H1 (cell line): Measurements from ENCODE around the gene PLEKHM3. TPM values are rescaled to one million over a fixed set of nuclear protein-coding genes. Genes with fewer than 3 reads are reported as not detected.

Experiments
- CTCF ChIA-PET: fragments of 300-600 bp; sonication (Branson Sonifier 250); formaldehyde crosslinking; loops from one replicate; lab custom pipeline; 2021; ENCODE audit not compliant: partially characterized antibody; lab: Charles Lee
- POLR2A ChIA-PET: fragments of 300-600 bp; sonication (Branson Sonifier 250); formaldehyde crosslinking; loops from one replicate; lab custom pipeline; 2021; ENCODE audit warnings: inconsistent platforms; ENCODE audit not compliant: partially characterized antibody; lab: Charles Lee
- DNase-seq, 2 experiments: peaks; one replicate each; pipeline versions ENCODE4 v3.0.0 to v3.0.0-alpha.2; 2010 to 2022; ENCODE audit warnings: low spot score in 2 of 2, low read depth in 1 of 2, mixed read lengths in 1 of 2
- FAIRE-seq: peaks from 2 replicates; lab custom pipeline; 2011; peaks lifted over from hg19 to GRCh38; lab: Jason Lieb, UNC
- H2AFZ ChIP-seq: 2 replicates; pipeline ENCODE4 v1.8.1; 2012; ENCODE audit warnings: low read length, inconsistent platforms
- H2AK5ac ChIP-seq: 2 replicates; pipeline ENCODE4 v1.6.1; 2013; ENCODE audit warnings: low read depth, low read length
- H2BK120ac ChIP-seq: replicated peaks from 2 replicates; pipeline ENCODE3; 2013; ENCODE audit warnings: low read depth, low read length, inconsistent platforms
- H2BK12ac ChIP-seq: 2 replicates; pipeline ENCODE4 v1.6.1; 2013; ENCODE audit warnings: low read depth, low read length
- H2BK15ac ChIP-seq: 2 replicates; pipeline ENCODE4 v1.6.1; 2013; ENCODE audit warnings: low read length
- H2BK20ac ChIP-seq: 2 replicates; pipeline ENCODE4 v1.6.1; 2013; ENCODE audit warnings: low read length
- H2BK5ac ChIP-seq: 2 replicates; pipeline ENCODE4 v1.6.1; 2013; ENCODE audit warnings: low read depth, low read length
- H3K14ac ChIP-seq: 2 replicates; pipeline ENCODE4 v1.6.1; 2013; ENCODE audit warnings: inconsistent platforms; ENCODE audit not compliant: insufficient read length
- H3K18ac ChIP-seq: 2 replicates; pipeline ENCODE4 v1.6.1; 2013; ENCODE audit warnings: low read length; ENCODE audit errors: extremely low read depth
- H3K23ac ChIP-seq: 2 replicates; pipeline ENCODE4 v1.6.1; 2013; ENCODE audit warnings: inconsistent platforms; ENCODE audit not compliant: insufficient read length
- H3K23me2 ChIP-seq: 2 replicates; pipeline ENCODE4 v1.6.1; 2013; ENCODE audit warnings: low read depth, low read length
- H3K27ac ChIP-seq: 2 replicates; pipeline ENCODE4 v1.6.1; 2011; ENCODE audit warnings: low read depth, low read length, inconsistent platforms
- H3K27me3 ChIP-seq, 4 experiments: replicated peaks in 1 of 4; 1 replicate in 1 of 4; 2 replicates in 3 of 4; pipeline versions ENCODE4 v1.6.1 to v1.8.1; 2011 to 2013; ENCODE audit warnings: low read length in 3 of 4, mild to moderate bottlenecking in 3 of 4, inconsistent platforms in 2 of 4, mixed read lengths in 2 of 4, moderate library complexity in 1 of 4; ENCODE audit not compliant: control insufficient read depth in 3 of 4, insufficient read depth in 3 of 4; ENCODE audit errors: extremely low read depth in 1 of 4
- H3K36me3 ChIP-seq, 4 experiments: 2 replicates each; pipeline versions ENCODE4 v1.6.1 to v1.8.1; 2011 to 2013; ENCODE audit warnings: mild to moderate bottlenecking in 4 of 4, low read length in 3 of 4, moderate library complexity in 2 of 4, control low read depth in 1 of 4, inconsistent platforms in 1 of 4; ENCODE audit not compliant: insufficient read depth in 4 of 4, control insufficient read depth in 2 of 4
- H3K4ac ChIP-seq: replicated peaks from 2 replicates; pipeline ENCODE3; 2013; ENCODE audit warnings: low read length, low read depth, mixed read lengths, inconsistent platforms; ENCODE audit not compliant: insufficient read length
- H3K4me1 ChIP-seq, 4 experiments: replicated peaks in 1 of 4; 1 replicate in 1 of 4; 2 replicates in 3 of 4; pipeline versions ENCODE4 v1.6.1 to v1.8.1; 2011 to 2013; ENCODE audit warnings: low read length in 3 of 4, inconsistent platforms in 2 of 4, mixed read lengths in 1 of 4; ENCODE audit not compliant: insufficient read depth in 4 of 4, control insufficient read depth in 3 of 4
- H3K4me2 ChIP-seq, 2 experiments: 2 replicates each; pipeline versions ENCODE4 v1.6.1 to v1.8.1; 2011 to 2013; ENCODE audit warnings: low read depth in 2 of 2, low read length in 2 of 2, control low read depth in 1 of 2, inconsistent platforms in 1 of 2, mild to moderate bottlenecking in 1 of 2; ENCODE audit not compliant: insufficient read depth in 1 of 2
- H3K4me3 ChIP-seq, 4 experiments: fragments of 200-600, 300-600 bp in 1 of 4; sonication (generic), shearing (Covaris generic), sonication (Bioruptor Twin) in 1 of 4; 2 replicates each; pipeline versions ENCODE4 v1.5.1 to v1.8.1; 2011 to 2016; ENCODE audit warnings: low read length in 4 of 4, low read depth in 3 of 4, control low read depth in 2 of 4, inconsistent platforms in 2 of 4, mild to moderate bottlenecking in 2 of 4, mixed read lengths in 1 of 4, moderate library complexity in 1 of 4; ENCODE audit not compliant: insufficient read depth in 2 of 4; ENCODE audit errors: extremely low read depth in 1 of 4
- H3K56ac ChIP-seq: replicated peaks from 2 replicates; pipeline ENCODE3; 2013; ENCODE audit warnings: low read depth, mild to moderate bottlenecking, mixed read lengths, low read length, inconsistent platforms; ENCODE audit not compliant: insufficient read length
- H3K79me1 ChIP-seq: 2 replicates; pipeline ENCODE4 v1.6.1; 2013; ENCODE audit warnings: low read depth, low read length, control low read depth
- H3K79me2 ChIP-seq, 2 experiments: 2 replicates each; pipeline versions ENCODE4 v1.6.1 to v1.8.1; 2012 to 2013; ENCODE audit warnings: low read length in 2 of 2, mild to moderate bottlenecking in 2 of 2, inconsistent platforms in 1 of 2; ENCODE audit not compliant: insufficient read depth in 2 of 2, control insufficient read depth in 1 of 2
- H3K9ac ChIP-seq, 4 experiments: replicated peaks in 1 of 4; 1 replicate in 1 of 4; 2 replicates in 3 of 4; pipeline versions ENCODE4 v1.6.1 to v1.8.1; 2011 to 2013; ENCODE audit warnings: low read depth in 3 of 4, low read length in 3 of 4, control low read depth in 2 of 4, mild to moderate bottlenecking in 2 of 4, moderate library complexity in 2 of 4, inconsistent platforms in 1 of 4; ENCODE audit errors: extremely low read depth in 1 of 4
- H3K9me3 ChIP-seq, 2 experiments: 2 replicates each; pipeline versions ENCODE4 v1.6.1 to v1.8.1; 2012 to 2013; ENCODE audit warnings: mild to moderate bottlenecking in 2 of 2, moderate library complexity in 2 of 2, control low read depth in 1 of 2, inconsistent platforms in 1 of 2, low read depth in 1 of 2, low read length in 1 of 2, mixed read lengths in 1 of 2; ENCODE audit not compliant: insufficient read depth in 2 of 2
- H4K20me1 ChIP-seq, 2 experiments: replicated peaks in 1 of 2; 2 replicates each; pipeline versions ENCODE3 to v1.8.1; 2011 to 2013; ENCODE audit warnings: inconsistent platforms in 2 of 2, low read length in 2 of 2, mild to moderate bottlenecking in 1 of 2; ENCODE audit not compliant: insufficient read depth in 2 of 2, control insufficient read depth in 1 of 2
- H4K5ac ChIP-seq: 2 replicates; pipeline ENCODE4 v1.6.1; 2013; ENCODE audit warnings: low read length, low read depth, mixed read lengths, inconsistent platforms; ENCODE audit not compliant: insufficient read length
- H4K8ac ChIP-seq: 2 replicates; pipeline ENCODE4 v1.8.0; 2013; ENCODE audit warnings: mild to moderate bottlenecking, moderate library complexity, low read length, inconsistent platforms; ENCODE audit not compliant: insufficient read depth; ENCODE audit errors: extremely low read depth
- H4K91ac ChIP-seq: replicated peaks from 2 replicates; pipeline ENCODE3; 2013; ENCODE audit warnings: low read length, mixed read lengths, inconsistent platforms; ENCODE audit not compliant: insufficient read length
- CEBPB ChIP-seq: IDR thresholded peaks from 2 replicates; pipeline ENCODE4 v1.6.1; 2012; ENCODE audit warnings: low read depth, low read length
- JUN ChIP-seq: IDR thresholded peaks from 2 replicates; pipeline ENCODE4 v1.6.1; 2011; ENCODE audit warnings: low read depth, mild to moderate bottlenecking, improper control_type of control experiment, low read length
- POU5F1 ChIP-seq: IDR thresholded peaks from 2 replicates; pipeline ENCODE4 v1.6.1; 2011; ENCODE audit warnings: low read depth, mild to moderate bottlenecking, low read length, moderate library complexity
- SP2 ChIP-seq: IDR thresholded peaks from 2 replicates; pipeline ENCODE4 v1.6.1; 2012; ENCODE audit warnings: mild to moderate bottlenecking, low read length, inconsistent platforms
- SUZ12 ChIP-seq: fragments of 200-600 bp; sonication (generic); IDR thresholded peaks from 2 replicates; pipeline ENCODE4 v1.6.1; 2012; ENCODE audit warnings: mild to moderate bottlenecking, inconsistent platforms, low read length, moderate library complexity, mixed read lengths
- WGBS, 2 experiments: shearing (Covaris generic) in 1 of 2; methylation state at CpG; one replicate each; pipeline versions ENCODE4 v1.1.6 to v1.1.7; 2013 to 2015; ENCODE audit warnings: low lambda C conversion rate in 2 of 2, mixed read lengths in 2 of 2, inconsistent platforms in 1 of 2, low coverage in 1 of 2, missing lambda C conversion rate in 1 of 2; ENCODE audit not compliant: insufficient replicate concordance in 2 of 2, insufficient coverage in 1 of 2, insufficient read length in 1 of 2; ENCODE audit errors: extremely low coverage in 1 of 2, missing lambda C conversion rate in 1 of 2; 5-methylcytosine and 5-hydroxymethylcytosine counted together
- polyA plus RNA-seq, 7 experiments: library from polyadenylated mRNA; depleted of rRNA in 3 of 7; stranded (reverse) in 5 of 7; unstranded in 2 of 7; fragments of >200 nt in 5 of 7; fragments of 200-250 nt in 2 of 7; gene quantifications; 1 replicate in 5 of 7; 2 replicates in 1 of 7; 4 replicates in 1 of 7; pipeline versions ENCODE4 v1.2.1 to v1.2.3, GENCODE V29; 2011 to 2013; ENCODE audit warnings: missing spikeins in 2 of 7, mixed read lengths in 2 of 7
- total RNA-seq: library from RNA; stranded (reverse); fragmentation: NEBNext Ultra II Directional; extraction: Animal tissue kit (Norgen Biotek cat#: 25700); gene quantifications from 2 replicates; pipeline ENCODE4 v1.2.1, GENCODE V29; 2021

PLEKHM3 gene
- total and polyA plus RNA-seq, 2 of the 8 experiments (the other 6 are each of a cell fraction or from before 2014, with no cell fraction given): 2.3 to 5.8 TPM

GRCh38 chr2:207887500-207887899 is 137.8 kb downstream of the PLEKHM3 start:
- no peaks in the 10 kb centered on the region for H3K36me3 ChIP-seq
- no peak overlapping the region for H4K5ac ChIP-seq
- no peak overlapping the region for H2BK15ac ChIP-seq
- H3K4me1 ChIP-seq: peaks cover 0 to 15% (median 4%) of the 10 kb centered on the region in 4 experiments; a peak in 3 of 7 replicates
- H3K14ac ChIP-seq: no peak overlapping the region
- POLR2A ChIA-PET: interaction anchor here (1.0 to 1.8 kb wide), 2 partner anchors 9 to 82 kb away, joined by 3 to 5 read pairs; no protein-coding TSS in a partner anchor
- CTCF ChIA-PET: interaction anchor here (0.5 to 3.5 kb wide), 4 partner anchors 8 to 159 kb away, joined by 4 to 16 read pairs (median 4); no protein-coding TSS in a partner anchor
- H3K9ac ChIP-seq: no peak overlapping the region
- no peaks in the 10 kb centered on the region; the same call in 1 of the 2 replicates for H3K79me1 ChIP-seq
- no peaks in the 10 kb centered on the region for H3K9me3 ChIP-seq
- H3K23me2 ChIP-seq: no peaks in the 10 kb centered on the region
- H2BK5ac ChIP-seq: no peak overlapping the region
- H2AFZ ChIP-seq: no peak overlapping the region
- H3K4me3 ChIP-seq: no peak overlapping the region
- H2BK20ac ChIP-seq: no peak overlapping the region
- no peaks in the 10 kb centered on the region for H3K27me3 ChIP-seq
- H3K27ac ChIP-seq: no peak overlapping the region
- DNase-seq: no peak
- H4K20me1 ChIP-seq: no peaks in the 10 kb centered on the region
- no peak overlapping the region for H3K4ac ChIP-seq
- H3K79me2 ChIP-seq: no peaks in the 10 kb centered on the region
- H3K18ac ChIP-seq: no peak overlapping the region
- no peak overlapping the region for H4K8ac ChIP-seq
- no peak overlapping the region for H2BK120ac ChIP-seq
- FAIRE-seq: no peak
- 74% methylated on average over 1 of the region's 1 CpG; no CpG with 5 or more reads in 1 of the 2 experiments for WGBS, 2 experiments
- no peak overlapping the region for H3K4me2 ChIP-seq
- no peak overlapping the region for H2AK5ac ChIP-seq
- no peak overlapping the region for H3K23ac ChIP-seq
- H4K91ac ChIP-seq: no peak overlapping the region
- TF ChIP-seq CEBPB (no peak), SUZ12 (no peak), POU5F1 (no peak), SP2 (no peak), JUN (no peak)
- TF ChIP-seq, all 59 proteins: peak for 0
- Histone ChIP-seq H2BK12ac (no peak overlapping the region), H3K56ac (no peak overlapping the region)
